Omental fat pad (tissue), 4 donors: ENCODE measurements around the gene AMH. TPM values are rescaled to one million over a fixed set of nuclear protein-coding genes. Genes with fewer than 3 reads are reported as not detected.

Source experiments
- ATAC-seq: fragments of 150-250 bp; one replicate; pipeline ENCODE4 v1.9.1; 2016; ENCODE audit warnings: mild to moderate bottlenecking, moderate library complexity; ENCODE audit not compliant: low FRiP score
- DNase-seq: peaks from one replicate; pipeline ENCODE4 v3.0.0-alpha.2; 2019; ENCODE audit warnings: low spot score
- total RNA-seq, 4 donors: library from RNA; depleted of rRNA; stranded (reverse); fragments of >200 nt; gene quantifications; one replicate each; pipeline ENCODE4 v1.1.0, GENCODE V29; 2016
- TF ChIP-seq, protein P1 (sequence below), 3 donors: fragments of 450-650 bp; IDR thresholded peaks; one replicate each; pipeline ENCODE4 v1.5.1; 2016 to 2017; ENCODE audit warnings: antibody characterized with exemption in 3 of 3, mild to moderate bottlenecking in 3 of 3, moderate library complexity in 2 of 3

AMH gene
- total RNA-seq, 4 donors from 2014 or later: 0.25 to 1.1 (median 0.72) TPM; not detected in 1

DNA sequence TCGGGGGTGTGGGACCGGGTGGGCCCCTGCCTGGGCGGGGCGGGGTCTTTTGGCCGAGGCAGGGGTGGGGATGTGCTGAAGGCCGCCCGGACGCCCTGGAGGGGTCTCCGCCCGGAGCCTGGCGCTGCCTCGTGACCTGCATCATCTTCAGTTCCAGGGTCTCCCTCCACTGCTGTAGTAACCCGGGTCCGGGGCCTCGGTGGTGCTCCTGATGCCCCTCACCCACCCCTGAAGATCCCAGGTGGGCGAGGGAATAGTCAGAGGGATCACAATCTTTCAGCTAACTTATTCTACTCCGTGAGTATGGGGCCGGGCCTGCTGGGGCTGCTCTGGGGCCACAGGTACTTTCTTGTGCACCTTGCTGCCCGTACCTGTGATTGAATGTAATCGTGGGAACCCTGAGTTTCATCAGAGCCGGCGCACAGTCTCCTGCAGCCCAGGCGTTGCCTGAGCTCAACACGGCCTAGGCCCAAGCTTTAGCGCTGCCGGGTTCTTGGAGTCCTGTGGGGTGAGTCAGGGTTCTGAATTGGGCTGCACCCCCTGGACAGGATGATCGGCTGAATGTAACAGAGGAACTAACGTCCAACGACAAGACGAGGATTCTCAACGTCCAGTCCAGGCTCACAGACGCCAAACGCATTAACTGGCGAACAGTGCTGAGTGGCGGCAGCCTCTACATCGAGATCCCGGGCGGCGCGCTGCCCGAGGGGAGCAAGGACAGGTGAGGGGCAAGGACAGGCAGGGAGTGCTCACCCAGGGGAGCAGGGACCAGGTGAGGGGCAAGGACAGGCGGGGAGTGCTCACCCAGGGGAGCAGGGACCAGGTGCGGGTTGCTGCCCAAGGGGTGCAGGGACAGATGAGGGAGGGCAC lies 22.3 kb downstream of the AMH start:
- TF ChIP-seq, protein P1, sequence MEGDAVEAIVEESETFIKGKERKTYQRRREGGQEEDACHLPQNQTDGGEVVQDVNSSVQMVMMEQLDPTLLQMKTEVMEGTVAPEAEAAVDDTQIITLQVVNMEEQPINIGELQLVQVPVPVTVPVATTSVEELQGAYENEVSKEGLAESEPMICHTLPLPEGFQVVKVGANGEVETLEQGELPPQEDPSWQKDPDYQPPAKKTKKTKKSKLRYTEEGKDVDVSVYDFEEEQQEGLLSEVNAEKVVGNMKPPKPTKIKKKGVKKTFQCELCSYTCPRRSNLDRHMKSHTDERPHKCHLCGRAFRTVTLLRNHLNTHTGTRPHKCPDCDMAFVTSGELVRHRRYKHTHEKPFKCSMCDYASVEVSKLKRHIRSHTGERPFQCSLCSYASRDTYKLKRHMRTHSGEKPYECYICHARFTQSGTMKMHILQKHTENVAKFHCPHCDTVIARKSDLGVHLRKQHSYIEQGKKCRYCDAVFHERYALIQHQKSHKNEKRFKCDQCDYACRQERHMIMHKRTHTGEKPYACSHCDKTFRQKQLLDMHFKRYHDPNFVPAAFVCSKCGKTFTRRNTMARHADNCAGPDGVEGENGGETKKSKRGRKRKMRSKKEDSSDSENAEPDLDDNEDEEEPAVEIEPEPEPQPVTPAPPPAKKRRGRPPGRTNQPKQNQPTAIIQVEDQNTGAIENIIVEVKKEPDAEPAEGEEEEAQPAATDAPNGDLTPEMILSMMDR (IDR thresholded peaks at IDR 0.05): no peak
- ATAC-seq (no peak), DNase-seq (no peak)

DNA sequence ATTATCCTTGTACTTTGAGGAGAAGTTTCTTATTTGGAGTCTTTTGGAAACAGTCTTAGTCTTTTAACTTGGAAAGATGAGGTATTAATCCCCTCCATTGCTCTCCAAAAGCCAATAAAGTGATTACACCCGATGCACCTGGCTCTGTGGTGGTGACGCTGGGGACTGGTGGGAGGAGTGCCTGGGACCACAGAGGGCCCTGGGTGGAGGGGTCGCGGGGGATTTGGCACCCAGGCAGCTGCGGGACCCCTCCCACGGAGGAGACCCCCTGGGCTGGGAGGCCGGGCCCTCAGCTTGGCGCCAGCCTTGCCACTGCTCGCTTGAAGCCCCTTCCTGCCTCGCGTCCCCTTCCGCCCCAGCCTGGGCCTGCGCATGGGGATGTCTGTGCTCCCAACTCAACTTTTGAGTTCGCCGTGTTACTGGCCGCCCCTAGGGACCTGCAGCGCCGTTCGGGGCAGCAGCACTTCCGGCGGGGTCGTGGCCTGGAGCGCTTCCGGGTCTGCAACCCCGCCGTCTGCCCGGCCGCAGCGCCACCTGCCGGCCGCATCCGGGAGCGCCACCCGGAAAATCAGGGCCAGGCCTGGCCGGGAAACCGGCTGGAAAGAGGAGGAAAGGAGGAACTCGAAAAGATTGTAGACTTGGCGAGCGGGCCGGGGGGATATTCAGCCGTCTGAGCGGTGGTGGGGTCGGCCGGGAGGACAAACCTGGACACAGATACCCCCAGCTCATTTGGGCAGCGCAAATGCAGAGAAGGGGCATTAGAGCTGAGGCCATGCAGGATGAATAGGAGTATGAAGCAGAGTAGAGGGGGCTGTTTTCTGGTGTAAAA lies 24.4 kb downstream of the AMH start:
- no peak for ATAC-seq
- DNase-seq: peak; percentile 61
- TF ChIP-seq, protein P1 (IDR thresholded peaks at IDR 0.05): peak in 2 of 3 donors; percentile 75 to 78

DNA sequence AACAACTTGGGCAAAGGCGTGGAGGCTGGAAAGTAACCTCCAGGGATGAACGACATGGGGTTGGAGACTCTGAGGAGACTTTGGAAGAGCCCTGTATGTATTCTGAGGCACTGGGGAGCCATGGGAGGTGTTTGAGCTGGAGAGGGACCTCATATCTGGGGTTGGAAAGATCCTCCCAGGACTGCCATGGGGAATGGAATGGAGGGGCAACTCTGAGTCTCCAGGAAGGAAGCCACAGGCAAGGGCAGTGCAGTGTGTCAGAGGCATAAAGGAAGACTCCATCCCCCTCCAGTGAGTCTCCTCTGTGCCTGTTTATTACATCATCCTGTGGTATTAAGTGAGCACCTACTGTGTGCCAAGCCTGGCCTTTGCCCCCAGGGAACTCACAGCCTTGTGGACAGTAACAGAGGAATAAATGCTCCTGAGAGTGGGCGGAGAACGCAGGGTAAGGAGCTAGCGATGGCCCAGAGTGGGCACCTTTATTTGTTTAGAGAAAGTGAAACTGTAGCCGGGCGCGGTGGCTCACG lies 25.1 kb downstream of the AMH start:
- TF ChIP-seq, protein P1 (IDR thresholded peaks at IDR 0.05): no peak
- no peak for ATAC-seq

DNA sequence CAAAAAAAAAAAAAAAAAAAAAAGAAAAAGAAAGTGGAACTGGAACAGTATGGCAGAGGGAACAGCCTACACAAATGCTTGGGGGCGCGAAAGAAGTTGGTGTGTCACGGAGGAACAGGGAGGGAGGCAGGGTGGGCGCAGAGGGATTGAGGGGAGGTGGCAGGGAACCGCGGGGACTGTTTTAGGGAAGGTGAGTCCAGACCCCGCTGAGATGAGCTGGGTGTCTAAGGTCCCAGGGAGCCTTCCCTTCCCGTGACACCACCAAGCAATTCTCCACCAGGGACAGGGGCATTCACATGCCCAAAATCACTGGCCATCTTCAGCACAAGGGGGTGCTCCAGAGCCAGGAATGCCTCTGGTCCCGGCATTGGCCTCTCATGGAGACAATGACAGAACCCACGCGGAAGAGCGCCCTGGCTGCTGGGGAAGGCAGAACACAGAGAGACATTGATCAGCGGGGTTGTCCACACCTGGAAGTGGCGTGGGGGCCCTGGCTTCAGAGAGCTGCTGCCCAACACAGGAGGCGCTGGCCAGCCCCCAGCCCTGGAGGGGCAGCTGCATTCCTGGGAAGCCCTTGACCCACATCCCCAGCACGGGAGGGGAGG lies 25.9 kb downstream of the AMH start:
- TF ChIP-seq, protein P1 (IDR thresholded peaks at IDR 0.05): no peak
- no peak for ATAC-seq
- DNase-seq: no peak

More for the DNA sequence above, 25.1 kb downstream of the AMH start:
- no peak for DNase-seq

DNA sequence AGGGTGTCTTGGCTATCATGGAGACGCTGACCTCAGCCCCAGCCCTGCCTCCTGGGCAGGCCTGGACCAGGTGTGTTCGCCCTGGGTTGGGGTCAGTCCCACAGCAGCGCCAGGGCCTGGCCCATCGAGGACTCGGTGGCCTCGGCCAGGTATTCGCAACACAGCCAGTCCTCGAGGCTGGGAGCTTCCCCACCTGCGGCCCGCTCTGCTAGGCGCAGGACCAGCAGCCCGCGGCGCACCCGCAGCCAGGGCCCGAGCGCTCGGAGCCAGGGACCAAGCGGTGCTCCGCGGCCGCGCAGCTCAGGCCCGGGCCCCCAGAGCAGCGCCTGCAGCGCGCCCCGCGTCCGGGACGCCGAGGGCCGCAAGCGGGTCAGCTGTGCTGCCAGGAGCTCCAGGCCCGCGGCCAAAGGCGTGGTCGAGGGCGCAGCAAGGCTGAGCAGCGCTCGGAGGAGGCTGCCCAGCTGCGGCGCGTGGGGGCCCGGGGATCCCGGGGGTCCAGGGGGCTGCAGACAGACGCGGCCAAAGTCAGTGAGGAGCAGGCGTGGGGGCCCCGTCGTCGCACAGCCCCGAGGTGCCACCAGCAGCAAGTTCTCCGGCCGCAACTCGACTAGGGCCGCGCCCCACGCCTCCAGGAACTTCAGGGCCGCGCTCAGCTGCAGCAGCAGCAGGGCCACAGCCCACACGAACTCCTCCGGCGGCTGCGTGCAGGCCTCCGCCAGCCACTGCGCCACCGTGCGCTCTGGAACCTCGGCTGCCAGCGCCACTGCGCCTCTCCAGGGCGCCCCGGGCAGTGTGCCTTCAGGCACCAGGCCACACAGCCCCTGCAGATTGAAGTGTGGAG lies 26.7 kb downstream of the AMH start:
- TF ChIP-seq, protein P1 (IDR thresholded peaks at IDR 0.05): no peak
- DNase-seq (no peak), ATAC-seq (peak; percentile 19)

DNA sequence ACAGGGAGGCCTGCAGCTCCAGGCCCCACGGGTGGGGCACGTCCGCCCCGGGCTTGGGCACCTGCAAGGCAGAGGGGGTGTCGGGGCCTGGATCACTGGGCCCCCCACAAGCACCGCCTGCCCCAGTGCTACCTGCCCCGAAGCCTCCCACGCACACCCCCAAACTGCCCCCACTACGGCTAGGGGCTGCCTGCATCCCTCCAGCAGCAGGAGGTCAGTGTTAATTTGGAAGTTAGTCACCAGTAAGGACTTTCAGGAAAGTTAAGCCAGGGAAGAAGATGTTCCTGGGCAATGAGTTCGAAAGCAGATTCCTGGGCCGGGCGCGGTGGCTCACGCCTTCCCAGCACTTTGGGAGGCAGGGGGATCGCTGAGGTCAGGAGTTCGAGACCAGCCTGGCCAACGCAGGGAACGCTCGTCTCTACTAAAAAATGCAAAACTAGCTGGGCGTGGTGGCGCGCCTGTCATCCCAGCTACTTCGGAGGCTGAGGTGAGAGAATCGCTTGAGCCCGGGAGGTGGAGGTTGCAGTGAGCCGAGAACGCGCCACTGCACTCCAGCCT lies 27.4 kb downstream of the AMH start:
- TF ChIP-seq, protein P1 (IDR thresholded peaks at IDR 0.05): no peak
- ATAC-seq: no peak
- DNase-seq: no peak
